Stimulated activated CD8-positive, alpha-beta memory T cell treated with anti-CD3 and anti-CD28 coated beads, Interleukin-2, amount 100 ng/mL, for 48 hours (primary cell): ENCODE data around the gene EPHA3.

Experiments used
- DNase-seq, 2 donors: peaks; one replicate each; pipeline ENCODE4 v3.0.0-alpha.2; 2020; ENCODE audit warnings: low read depth in 2 of 2

EPHA3 gene

DNA sequence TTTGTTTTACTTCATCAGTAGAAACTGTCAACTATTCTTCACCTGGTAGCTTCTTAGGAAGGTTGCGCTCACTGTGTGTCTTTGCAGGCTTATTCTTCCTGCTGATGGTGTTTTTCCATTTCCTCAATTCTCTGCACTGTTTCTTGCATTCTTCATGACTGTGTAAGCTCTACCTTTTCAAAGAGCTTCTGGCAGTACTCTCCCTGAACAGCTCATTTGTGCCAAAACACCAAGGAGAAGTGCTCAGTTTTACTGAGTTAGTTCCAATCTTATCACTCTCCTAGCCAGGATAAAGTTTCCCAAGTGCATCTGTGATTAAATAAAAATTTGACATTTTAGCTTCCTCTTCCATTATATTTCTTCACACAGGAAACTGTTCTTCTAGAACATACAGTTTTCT, 339.8 kb downstream of the EPHA3 start:
- no peak for DNase-seq

DNA sequence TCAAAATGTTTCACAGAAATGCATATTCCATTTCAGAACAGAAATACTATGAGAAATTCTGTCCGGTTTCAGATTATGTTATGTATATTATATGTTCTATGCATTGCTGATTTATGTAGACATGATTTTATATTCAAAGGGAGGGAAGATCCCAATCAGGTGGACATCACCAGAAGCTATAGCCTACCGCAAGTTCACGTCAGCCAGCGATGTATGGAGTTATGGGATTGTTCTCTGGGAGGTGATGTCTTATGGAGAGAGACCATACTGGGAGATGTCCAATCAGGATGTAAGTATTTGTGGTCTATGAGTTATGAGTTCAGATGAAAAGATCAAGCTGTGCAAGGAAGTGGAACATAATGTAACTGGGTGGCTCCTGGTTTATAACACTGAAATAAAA, 341.7 kb downstream of the EPHA3 start:
- no peak for DNase-seq

DNA sequence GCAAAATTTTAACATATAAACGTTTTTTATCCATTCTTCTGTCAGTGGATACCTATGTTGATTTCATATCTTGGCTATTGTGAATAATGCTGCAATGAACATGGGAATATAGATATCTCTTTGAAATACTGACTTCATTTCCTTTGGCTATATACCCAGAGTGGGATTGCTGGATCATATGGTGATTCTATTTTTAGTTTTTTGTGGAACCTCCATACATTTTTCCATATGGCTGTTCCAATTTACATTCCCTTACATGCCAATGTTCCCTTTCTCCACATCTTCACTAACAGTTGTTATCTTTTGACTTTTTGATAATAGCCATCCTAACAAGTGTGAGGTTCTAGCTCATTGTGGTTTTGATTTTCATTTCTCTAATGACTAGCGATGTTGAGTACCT, 344.6 kb downstream of the EPHA3 start:
- DNase-seq: no peak

DNA sequence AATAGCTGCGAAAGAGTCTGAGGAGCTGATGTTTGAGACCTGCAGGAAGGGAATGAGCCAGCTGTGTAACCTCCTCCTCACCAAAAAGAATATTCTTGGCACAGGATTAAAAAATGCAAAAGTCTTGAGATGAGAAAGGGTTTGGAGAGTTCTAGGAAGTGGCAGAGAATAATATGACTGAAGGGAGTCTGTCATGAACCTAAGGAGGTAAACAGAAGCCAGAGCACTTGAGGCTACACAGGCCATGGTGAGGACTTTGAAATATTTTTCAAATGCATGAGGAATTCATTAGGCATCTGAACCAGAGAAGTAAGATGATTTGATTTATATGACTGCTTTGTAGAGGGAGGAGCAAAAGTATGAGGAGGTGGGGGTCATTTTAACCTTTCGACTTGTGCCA, 347.8 kb downstream of the EPHA3 start:
- DNase-seq: no peak

DNA sequence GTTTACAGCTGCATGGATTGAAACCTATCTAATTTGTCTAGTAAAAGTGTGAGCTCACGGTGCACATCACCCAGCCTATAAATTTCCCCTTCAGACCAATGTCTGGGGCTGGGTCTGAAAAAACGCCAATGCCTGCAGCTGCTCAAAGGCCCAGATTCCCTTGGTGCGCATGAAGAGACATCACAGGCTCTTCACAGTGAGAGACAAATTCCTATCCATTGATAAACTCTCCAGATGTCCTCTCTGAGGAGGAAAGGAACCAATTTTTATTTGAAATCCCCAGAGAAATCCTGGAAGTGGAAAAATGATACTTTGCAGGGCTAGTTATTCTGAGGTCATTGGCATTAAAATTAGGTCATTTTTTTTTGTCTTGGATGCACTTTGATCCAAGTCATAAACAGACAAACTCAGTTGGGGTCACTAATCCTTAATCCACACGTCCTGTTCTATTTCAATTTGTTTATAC, 360.5 kb downstream of the EPHA3 start:
- DNase-seq: no peak

DNA sequence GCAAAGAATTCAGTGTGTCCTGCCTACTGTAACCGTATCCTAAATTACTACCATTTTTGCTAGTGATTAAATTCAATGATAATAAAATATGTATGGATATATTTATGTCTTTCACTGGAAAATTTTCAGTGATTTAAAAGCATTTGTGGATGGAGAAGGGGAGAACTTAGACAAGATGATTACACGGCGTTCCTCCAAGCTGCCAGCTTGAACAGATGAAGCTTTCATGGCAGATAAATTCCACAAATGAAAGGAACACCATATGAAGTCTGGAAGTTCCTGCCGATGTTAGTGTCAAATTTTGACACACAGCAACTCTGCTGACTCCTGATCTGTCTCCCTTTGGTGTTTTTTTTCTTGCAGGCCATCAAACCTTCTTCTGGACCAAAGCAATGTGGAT, 364.7 kb downstream of the EPHA3 start:
- no peak for DNase-seq

DNA sequence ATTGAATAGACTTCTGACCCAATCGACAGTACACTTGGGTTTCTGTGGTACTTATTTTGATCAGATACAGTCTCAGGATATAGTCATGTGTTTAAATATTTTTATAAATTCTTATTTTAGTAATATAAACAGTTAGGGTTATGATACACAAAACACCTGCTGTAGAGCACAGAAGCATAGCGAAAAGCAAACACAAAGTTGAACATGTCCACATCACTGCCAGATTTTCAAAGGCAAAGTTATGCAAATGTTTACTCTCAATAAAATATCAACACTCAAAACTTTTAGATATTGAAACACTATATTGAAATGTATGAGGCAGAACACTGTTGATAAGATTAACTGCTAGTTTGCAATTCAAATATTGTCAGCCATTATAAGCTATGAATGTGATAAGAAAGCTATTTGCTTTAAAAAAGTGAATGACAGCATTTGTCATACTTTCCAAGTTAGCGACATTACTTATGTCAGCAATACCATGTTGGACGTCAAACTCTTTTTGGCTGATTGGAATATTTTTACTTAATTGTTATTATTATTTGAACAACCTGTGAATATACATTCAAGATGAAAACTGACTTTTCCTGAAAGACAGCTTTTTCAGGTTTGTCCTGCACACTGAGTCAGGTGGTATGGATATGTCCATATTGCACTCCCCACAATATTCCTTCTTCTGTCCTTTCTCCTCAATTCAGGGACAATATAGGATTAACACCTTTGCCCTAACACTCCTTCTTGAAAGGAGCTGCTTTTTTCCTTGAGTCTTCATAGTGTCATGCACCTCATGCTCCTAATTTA, 367.1 kb downstream of the EPHA3 start:
- no peak for DNase-seq

DNA sequence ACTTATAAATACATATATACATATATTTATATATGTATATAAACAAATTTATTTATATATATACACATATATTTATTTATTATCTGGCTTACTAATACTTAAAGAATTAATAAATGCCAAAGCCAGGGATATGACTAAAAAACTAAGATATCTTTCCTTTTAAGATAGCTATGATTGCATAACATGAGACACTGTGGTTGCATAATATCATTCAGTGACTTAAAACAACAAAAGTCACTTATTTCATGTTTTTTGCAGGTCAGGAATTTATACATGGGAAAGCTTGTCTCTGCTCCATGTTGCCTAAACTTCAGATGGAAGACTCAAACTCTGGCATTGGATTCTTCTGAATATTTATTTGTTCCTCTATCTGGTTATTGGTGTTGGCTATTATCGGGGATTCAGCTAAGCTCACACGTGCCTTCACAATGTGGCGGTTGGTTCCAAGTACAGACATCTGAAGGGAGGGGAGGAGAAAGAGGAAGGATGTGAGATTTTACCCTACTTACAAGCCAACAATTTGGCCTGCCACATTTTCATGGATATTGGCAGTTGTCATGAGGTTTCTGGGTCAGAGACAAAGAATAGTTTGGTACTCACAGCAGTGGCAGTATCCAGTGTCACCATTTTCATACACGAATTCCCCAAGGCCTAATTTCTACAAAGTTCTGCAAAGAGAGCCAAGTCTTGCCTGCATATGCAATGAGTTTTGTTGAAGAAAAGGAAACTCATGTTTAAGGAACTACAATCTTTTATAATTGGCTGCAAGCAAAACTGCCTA, 381.6 kb downstream of the EPHA3 start:
- DNase-seq: no peak

DNA sequence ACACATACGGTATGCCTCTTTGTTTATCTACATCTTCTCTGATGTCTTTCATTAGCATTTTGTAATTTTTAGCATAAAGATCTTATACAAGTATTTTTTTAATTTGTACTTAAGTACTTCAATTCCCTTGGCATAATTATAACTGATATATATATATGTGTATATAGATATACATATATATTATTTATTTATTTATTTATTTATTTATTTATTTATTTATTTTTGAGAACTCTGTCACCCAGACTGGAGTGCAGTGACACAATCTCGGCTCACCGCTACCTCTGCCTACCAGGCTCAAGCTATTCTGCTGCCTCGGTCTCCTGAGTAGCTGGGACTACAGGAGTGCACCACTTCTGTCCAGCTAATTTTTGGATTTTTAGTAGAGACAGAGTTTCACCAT, 382.7 kb downstream of the EPHA3 start:
- no peak for DNase-seq

DNA sequence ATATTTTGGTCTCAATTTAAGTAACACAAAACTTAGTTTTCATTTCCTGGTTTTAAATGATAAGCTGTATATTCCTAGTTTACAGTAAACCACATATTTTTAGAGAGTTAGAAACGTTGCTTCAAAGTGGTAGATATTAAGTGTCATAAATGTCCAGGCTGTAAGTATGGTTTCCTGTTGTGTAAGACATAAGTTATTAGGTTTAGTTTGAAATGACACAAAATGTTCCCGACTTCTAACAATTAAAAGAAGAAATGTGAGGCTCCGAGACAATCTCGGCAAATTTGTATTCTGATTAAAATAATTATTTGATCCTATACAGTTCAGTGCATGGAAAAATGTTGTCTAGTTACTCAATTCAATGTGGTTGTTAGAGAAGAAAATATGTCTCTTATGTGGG, 387.3 kb downstream of the EPHA3 start:
- no peak for DNase-seq

DNA sequence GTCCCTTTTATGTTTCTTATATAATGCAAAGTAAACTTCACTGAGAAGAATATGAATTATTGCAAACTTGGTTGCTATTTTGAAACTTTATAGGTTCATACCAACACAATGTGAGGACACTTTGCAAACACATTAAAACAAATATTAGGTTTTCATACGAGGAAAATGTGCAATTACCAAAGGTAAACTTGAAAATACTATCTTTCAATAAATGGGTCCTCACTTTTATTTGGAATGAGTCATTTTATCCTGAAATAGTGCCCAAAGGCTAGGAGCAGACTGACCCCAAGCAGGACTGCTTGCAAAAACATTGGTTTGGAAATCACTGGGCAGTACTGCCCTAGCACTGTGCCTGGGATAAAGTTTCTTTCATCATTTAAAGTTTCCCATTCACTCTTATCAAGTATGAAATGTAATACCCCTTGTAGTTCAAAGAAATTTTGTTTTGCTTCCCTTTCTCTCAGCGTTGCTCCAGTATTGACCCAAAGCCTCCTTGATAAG, 396.5 kb downstream of the EPHA3 start:
- DNase-seq: no peak

DNA sequence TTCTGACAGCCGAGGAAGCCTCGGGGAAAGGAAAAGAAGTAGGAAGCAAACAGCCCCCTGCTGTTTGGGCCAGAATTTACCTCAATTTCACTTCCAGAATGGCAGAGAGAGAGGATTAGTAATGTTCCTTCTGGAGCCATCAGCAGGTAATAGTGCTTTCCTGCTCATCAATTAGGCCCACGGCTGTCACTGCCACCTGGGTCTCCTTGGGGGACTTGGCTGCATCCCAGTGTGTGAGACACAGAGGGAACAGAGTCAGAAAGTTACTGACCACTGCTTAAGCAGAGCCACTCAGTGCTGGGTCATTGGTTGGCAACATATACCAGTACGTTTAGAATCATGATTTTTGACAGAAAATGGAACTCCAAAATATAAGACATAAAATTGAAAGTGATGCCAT, 397.0 kb downstream of the EPHA3 start:
- DNase-seq: no peak

DNA sequence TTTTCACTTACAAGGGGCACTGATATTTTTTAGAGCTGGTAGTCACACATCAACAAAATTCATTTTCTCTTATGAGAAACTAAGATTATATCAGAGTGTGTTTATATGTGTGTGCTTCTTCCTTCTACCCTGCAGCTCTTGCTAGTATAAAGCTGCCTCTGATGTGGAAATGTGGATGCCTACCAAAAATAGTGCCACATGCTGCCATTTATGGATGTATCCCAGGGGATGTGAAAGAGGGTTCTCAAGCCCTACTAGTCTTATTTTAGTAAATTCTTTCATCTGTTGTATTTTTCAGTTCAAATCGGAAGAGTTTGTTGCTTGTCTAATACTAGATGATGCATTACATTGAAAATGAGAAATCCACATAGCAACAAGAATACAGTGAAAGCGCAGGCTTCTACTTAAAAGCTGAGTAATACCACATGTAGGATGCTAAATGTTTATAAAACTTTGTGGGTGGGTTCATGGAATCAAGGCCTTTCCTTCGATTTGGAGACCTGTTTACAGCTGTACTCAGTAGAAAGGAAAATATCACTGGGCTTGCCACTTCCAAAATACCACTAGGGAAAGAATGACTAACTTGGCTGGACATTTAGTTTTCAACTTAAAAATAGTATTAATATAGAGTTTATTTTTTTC, 399.2 kb downstream of the EPHA3 start:
- no peak for DNase-seq

DNA sequence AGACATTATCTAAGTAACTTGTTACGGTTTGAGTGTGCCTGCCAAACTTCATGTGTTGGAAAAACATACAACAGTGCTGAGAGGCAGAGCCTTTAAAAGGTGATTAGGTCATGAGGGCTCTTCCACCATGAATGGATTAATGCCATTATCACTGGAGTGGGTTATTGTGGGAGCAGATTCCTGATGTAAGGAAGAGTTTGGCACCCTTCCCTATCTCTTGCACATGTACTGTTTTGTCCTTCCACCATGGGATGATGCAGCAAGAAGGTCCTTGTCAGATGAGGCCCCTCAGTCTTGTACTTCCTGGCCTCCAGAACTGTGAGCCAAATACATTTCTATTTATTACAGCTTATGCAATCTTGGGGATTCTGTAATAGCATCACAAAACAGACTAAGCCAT, 413.9 kb downstream of the EPHA3 start:
- DNase-seq: no peak

DNA sequence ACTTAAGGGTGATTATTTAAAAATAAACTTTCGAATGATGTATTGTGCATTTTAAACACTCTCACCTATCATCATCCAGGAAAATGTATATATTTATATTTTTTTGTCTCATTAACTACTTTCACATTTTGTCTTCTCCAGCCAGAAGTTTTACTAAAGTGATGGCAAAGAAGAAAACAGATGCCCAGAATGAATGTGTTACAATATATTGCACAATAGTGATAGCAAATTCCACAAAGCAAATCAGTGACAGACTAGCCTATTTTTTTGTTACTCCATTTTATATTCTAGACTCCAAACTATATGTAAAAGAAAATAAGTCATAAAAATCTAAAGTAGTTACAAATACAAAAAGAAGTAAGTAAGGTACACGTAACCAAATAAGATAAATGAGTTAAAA, 414.7 kb downstream of the EPHA3 start:
- no peak for DNase-seq

DNA sequence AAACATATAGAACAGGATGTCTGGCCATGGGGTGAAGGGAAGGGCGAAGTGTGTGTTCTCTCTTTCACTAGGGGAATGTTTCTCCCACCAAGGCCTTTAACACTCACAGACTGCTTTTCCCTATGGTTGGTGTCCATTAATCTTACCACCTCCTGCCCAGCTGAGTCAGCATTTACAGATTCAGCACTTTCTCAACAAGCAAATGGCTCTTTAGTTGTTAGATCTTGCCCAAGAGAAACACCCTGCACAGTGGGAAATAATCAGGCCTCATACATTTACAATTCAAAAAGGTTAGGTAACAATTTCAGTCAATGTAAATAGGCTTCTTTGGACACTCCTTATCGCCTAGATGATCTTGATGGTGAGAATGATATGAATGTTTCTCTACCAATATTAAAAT, 418.2 kb downstream of the EPHA3 start:
- DNase-seq: no peak

DNA sequence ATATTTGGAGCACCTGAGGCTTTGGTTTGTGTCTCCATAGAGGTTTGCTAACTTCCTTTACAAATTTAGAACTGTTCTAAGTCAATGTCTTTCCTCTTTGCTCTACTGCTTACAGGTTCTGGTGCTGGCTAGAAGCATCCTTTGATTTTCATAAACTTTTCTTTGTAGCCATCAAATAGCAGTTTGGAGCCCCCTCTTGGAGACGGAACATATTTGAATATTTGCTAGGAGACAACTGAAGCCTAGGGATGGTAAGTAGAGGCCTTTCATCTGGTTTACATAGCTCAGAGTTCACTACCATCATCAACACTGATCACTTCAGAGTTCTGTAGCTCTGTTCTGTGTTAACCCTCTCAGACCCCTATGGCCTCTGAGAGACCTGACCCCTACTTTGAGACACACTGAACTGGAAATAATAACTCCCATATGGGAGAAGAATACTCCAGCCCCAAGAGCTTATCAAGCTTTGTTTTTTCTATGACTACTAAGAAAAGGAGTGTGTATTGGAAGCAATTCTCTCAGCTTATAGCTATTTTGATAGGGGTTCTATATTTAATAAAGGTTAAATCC, 420.4 kb downstream of the EPHA3 start:
- DNase-seq: no peak
